ENCODE results near the gene RPS2.

The RPS2 gene

DNA sequence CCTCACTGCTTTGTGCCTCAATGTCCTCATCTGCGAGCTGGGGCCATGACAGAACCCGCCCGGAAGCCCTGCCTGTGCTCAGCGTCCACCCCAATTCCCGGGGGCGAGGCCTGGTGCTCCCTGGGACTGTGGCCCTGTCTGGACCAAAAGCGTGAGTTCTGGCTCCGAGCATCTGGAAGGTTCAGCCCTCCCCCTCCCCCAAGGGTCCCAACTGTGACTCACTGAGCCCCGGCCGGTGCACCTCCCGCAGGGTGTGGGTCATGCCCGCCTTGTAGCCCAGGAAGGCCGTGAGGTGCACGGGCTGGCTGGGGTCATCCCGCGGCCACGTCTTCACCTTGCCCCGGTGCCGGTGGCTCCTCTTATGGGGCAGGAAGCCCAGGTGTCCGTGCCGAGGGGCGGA, 10.9 kb downstream of the RPS2 start:
- TF ChIP-seq GATA1 (IDR thresholded peaks at IDR 0.05; ENCODE audit: low read depth, low read length) (no peak), POLR2A (IDR thresholded peaks at IDR 0.05; ENCODE audit: low read length) (no peak)
- no peak for DNase-seq

DNA sequence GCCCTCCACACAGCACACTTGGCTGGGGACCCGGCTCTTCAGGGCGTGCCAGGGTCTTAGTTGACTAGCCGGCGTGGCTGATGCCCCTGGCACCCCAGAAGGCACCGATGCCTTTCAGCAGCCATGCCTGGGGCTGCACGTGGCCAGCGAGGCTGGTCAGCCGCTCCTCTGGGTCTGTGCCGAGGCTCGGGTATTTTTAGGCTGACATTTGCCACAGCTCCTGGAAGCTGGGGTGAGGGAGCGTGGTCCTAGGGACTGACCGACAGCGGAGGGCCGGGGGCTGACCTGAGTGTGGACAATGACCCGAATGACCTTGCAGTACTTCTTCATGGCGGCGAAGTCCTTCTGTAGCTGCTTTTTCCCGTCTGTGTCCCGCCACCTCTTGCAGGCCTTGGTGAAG, 14.1 kb downstream of the RPS2 start:
- DNase-seq = no peak
- TF ChIP-seq POLR2A (IDR thresholded peaks at IDR 0.05; ENCODE audit: low read length) (no peak), GATA1 (IDR thresholded peaks at IDR 0.05; ENCODE audit: low read depth, low read length) (no peak)

DNA sequence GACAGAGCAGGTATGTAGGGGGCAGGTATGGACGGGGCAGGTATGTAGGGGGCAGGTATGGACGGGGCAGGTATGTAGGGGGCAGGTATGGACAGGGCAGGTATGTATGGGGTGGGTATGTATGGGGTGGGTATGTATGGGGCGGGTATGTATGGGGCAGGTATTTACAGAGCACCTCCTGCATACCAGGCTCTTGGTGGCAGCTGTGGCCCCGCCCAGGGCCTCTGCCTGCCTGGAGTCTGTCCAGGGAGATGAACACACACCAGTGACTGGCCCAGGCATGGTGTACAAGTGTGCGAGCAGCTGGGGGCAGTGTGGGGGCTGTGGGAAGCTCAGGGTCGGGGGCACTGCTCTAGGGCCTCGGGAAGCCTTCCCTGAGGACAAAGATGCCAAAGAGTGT, 14.6 kb downstream of the RPS2 start:
- no peak for DNase-seq
- TF ChIP-seq GATA1 (IDR thresholded peaks at IDR 0.05; ENCODE audit: low read depth, low read length) (no peak), POLR2A (IDR thresholded peaks at IDR 0.05; ENCODE audit: low read length) (no peak)

DNA sequence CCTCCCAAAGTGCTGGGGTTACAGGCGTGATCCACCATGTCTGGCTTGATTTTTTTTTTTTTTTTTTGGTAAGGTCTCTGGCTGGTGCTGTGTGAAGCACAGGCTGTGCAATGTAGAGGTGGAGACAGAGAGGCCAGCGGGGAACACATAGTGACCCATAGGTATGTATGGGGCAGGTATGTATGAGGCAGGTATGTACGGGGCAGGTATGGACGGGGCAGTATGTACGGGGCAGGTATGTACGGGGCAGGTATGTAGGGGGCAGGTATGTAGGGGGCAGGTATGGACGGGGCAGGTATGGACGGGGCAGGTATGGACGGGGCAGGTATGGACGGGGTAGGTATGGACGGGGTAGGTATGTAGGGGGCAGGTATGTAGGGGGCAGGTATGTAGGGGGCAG, 15.1 kb downstream of the RPS2 start:
- TF ChIP-seq POLR2A (IDR thresholded peaks at IDR 0.05; ENCODE audit: low read length) (no peak), GATA1 (IDR thresholded peaks at IDR 0.05; ENCODE audit: low read depth, low read length) (no peak)
- DNase-seq = no peak

DNA sequence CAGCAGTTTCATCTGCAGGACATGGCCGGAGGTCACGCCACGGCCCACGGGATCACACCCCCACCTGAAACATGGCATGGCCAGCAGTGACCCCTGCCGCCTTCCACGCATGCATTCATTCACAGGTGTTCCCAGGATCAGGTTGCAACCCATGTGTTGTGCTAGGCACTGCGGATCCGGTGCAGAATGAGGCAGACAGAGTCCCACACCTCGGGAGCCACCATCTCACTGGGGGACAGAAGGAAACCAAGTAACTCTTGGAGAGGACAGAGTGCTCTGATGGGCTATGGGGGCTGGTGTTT, 17.3 kb downstream of the RPS2 start:
- no peak for DNase-seq
- TF ChIP-seq POLR2A (IDR thresholded peaks at IDR 0.05; ENCODE audit: low read length) (no peak), GATA1 (IDR thresholded peaks at IDR 0.05; ENCODE audit: low read depth, low read length) (no peak)

DNA sequence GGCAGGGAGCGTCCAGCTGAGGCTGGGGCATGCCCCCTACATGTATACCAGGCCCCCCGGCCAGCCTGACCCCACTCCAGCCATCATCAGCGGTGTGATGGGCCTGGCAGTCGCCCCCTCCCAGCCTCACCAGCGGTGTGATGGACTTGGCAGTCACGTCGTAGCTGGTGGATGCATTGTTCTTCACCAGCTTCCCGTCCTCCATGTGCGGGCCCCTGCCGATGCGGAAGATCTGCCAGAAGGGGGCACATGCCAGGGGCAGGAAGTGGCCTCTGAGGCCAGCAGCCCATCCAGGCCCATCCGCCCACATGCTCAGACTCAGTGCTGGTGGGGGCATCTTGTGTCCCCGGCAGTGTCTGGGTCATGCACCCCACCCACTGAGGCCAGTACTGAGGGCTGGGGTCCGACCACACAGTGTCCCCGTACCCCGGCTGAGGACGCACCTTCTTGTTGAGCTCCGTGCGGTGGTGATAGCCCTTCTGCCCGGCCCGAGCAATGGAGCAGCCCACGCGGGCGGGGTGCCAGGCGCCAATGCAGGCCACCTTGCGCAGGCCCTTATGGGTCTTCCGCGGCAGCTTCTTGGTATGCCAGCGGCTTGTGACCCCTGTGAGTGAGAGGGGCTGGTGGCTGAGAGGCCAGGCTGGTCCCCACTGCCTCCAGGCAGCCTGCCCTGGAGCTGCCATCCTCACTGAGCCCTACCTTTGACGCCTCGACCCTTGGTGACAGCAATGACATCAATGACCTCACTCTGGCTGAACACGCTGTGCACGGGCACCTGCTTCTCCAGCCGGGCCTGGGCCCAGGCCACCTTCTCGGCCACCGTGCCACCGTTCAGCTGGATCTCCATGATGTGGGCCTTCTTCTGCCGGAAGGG, 17.9 kb downstream of the RPS2 start:
- TF ChIP-seq POLR2A (IDR thresholded peaks at IDR 0.05; ENCODE audit: low read length) (no peak), GATA1 (IDR thresholded peaks at IDR 0.05; ENCODE audit: low read depth, low read length) (no peak)
- DNase-seq = no peak

DNA sequence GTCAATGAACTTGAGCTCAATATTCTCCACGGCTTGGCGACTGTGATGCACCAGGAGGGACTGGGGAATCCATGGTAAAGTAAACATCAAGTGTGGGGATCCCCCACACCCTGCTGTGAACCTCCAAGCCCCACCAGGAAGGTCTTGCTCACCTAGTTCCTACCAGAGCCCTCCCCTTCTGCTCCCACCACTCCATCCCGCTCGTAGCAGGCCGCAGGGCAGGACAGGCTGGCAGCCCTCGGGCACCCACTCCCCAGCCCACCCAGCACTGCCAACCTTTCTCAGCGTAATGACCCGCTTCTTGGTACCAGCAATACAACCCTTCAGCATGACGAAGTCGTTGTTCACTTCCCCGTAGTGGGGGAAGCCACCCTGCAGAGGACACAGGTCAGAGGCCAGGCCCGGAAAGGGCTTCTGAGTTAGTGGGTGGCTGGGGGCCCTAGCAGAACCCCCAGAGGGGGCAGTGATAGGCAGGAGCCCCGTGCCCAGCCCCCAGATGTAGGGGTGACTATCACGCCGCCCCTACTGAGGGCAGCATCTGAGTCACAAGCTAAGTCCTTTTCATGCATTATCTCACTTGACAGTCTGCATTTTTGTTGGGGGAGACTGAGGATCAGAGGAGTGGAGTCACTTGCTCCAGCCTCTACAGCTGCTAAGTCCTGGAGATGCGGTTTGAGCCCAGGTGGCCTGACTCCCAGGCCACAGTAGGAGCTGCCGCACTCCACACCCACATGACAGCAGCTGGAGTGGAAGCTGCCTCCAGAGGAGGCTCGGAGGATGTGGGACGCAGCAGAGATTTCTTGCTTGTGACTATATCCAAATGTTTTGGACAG, 18.9 kb downstream of the RPS2 start:
- TF ChIP-seq POLR2A (IDR thresholded peaks at IDR 0.05; ENCODE audit: low read length) (no peak), GATA1 (IDR thresholded peaks at IDR 0.05; ENCODE audit: low read depth, low read length) (no peak)

DNA sequence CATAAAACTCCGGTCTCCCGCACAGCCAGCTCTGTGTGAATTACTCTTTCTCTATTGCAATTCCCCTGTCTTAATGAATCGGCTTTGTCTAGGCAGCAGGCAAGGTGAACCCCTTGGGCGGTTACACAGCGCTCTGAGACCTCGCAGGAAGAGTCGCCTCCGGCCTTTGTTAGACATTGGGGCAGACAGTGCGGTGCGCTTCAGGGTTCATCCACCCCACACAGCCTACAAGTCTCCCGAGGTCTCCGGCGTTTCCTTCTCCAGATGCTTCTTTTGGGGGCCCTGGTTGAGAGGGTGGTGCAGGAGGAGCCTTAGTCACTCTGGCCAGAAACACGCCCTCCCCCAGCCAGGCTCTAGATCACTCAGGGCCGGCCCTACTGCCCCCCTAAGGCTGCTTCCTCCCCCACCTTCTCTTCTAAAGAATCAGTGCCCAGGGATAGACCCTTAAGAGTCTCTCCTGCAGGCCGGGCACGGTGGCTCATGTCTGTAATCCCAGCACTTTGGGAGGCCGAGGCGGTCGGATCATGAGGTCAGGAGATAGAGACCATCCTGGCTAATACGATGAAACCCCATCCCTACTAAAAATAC, 19.9 kb downstream of the RPS2 start:
- TF ChIP-seq POLR2A (IDR thresholded peaks at IDR 0.05; ENCODE audit: low read length) (no peak), GATA1 (IDR thresholded peaks at IDR 0.05; ENCODE audit: low read depth, low read length) (no peak)
- DNase-seq = no peak

More for the DNA sequence above, 18.9 kb downstream of the RPS2 start:
- DNase-seq = no peak

DNA sequence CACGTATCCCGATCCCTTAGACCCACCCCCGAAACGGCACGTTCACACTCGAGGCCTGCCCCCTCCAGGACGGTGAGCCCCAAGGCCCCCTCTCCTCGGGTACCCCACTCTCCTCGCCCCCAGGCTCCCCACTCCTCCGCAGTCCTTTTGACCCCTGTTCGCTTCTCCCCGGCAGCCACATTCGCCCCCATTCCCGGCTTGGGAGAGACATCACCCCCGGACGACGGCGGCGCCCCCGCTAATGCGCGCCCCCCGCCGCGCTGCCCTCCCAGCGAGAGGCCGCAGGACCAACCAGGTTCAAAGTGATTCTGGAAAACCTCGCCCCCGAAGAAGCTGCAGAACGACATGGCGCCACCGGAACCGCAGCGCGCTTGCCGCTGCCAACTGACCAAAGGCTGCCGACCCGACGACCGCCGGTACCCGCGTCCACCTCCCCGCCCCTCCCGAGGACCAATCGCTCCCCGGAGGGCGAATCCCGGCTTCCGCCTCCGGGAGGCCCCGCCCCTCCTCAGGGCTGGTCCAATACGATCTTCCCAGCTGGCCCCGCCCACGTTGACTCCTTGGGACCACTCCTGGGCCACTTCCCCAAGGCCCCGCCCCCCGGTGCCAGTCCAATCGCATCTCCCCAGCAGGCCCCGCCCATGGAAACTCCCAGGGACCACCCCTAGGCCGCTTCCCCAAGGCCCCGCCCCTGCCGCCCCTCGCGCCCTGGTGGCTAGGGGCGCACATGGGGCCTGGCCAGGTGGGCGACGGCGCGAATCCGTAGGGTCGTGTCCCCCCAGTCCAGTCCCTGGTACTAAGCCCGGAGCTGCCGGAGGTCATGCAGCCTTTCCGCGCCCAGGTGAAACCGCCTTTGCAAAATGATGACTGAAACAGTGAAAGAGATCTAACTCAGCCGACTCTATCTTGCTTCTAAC, 21.6 kb downstream of the RPS2 start, which contains the start of gene MSRB1:
TSS of gene MSRB1 (minus strand) at position 390 of the 917 bp plus-strand sequence. CDS start at position 347, 43 bp downstream.
- peak; percentile 95 for DNase-seq

DNA sequence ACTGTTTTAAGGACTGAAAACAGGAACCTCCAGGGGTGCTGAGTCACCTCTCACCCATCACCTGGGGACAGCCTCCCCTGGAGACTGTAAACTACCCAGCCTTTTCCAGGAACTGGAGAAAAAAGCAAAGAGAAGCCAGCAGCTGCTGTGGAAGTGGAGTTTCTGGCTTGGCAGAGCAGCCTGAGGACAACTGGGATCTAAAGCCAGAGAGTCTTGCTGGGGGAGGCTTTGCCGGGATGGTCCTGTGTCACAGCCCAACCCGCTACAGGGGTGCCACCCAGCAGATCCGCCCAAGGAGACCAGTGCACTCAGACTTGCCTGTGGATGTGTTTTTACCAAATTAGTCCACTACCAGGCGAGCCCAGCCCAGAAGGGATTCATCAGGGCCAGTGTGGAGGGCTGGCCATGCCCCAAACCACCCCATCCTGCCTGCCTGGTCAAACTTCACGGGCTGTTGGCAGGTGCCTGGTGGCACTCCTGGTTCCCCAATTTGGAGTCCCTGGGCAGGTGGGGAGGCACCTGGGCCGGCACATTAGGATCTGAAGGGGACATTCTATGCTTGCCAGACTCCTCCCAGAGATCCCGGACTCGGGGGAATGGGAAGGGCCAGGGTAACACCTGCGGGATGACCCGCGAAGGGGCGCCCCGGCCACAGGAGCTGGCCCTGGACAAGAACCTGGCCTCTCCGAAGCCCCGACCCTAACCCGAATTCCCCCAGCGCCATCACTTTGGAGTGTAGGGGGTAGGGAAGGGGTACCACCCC, 22.4 kb downstream of the RPS2 start:
- no peak for DNase-seq
- TF ChIP-seq GATA1 (IDR thresholded peaks at IDR 0.05; ENCODE audit: low read depth, low read length) (no peak), POLR2A (IDR thresholded peaks at IDR 0.05; ENCODE audit: low read length) (no peak)

More for the DNA sequence above, 21.6 kb downstream of the RPS2 start, which contains the start of gene MSRB1:
- TF ChIP-seq GATA1 (IDR thresholded peaks at IDR 0.05; ENCODE audit: low read depth, low read length) = no peak
- peak; percentile 64 for TF ChIP-seq POLR2A (IDR thresholded peaks at IDR 0.05; ENCODE audit: low read length)

DNA sequence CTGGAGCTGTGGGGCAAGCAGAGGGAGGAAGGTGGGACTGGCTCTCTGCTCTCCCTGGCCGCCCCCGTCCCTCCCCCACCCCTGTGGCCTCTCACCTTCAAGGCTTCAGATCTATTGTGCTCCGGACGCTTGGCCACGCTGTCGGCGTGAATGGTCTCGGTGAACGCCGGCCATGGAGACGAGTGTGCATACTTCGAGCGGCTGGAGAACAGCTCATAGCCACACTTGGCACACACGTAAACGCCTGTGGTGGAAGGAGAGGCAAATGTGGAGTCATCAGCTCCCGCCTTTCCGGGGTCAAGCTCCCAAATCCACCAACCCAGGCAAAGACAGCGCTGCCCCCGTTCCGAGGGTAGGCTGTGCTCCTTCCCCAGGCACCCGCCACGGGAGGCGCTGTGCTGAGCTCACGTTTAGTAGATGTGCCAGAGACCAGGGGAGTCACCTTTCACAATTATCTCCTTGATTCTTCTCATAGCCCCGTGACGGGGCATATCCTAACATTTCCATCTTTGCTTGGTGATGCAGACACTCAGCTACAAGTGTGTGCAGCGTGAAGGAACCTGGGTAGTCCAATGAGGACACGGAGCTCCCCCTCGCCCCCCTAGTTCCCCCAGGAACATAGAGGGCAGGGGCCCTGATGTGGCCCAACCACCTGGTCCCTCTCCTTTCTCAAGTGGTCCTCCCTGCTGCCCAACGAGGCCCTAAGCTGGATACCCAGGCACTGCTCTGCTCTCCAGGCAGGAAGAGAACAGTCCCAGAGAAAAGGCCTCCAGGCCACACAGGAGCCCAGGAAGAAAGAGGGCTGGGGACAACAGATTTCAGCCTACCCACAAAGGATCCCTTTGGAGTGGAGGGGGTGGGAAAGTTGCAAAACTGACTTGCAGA, 23.2 kb downstream of the RPS2 start:
- DNase-seq = no peak

More for the DNA sequence above, 23.2 kb downstream of the RPS2 start:
- TF ChIP-seq GATA1 (IDR thresholded peaks at IDR 0.05; ENCODE audit: low read depth, low read length) (no peak), POLR2A (IDR thresholded peaks at IDR 0.05; ENCODE audit: low read length) (no peak)

All from erythroblast (primary cell).